Psoas muscle (tissue), 8 donors: ENCODE data around the gene ZNF700. TPM values are rescaled to one million over a fixed set of nuclear protein-coding genes. Genes with fewer than 3 reads are reported as not detected.
"Not testable (repeated sequence)": the region's sequence is repeated elsewhere in the genome, so short reads cannot be mapped to it uniquely, and the experiment has no call there.

Experiments used
- ATAC-seq, 4 donors: fragments of 200-7000 bp; cut with Tn5 transposase; one replicate each; pipeline ENCODE4 v1.9.1; 2020; ENCODE audit warnings: moderate library complexity in 3 of 4, mild to moderate bottlenecking in 2 of 4
- DNase-seq, 2 donors: peaks; one replicate each; pipeline ENCODE4 v3.0.0-alpha.2; 2020
- H3K27ac ChIP-seq: fragments of 200-600 bp; one replicate; pipeline ENCODE4 v1.8.0; 2022
- H3K27me3 ChIP-seq, 3 donors: fragments of 200-600 bp in 1 of 3; one replicate each; pipeline versions ENCODE4 v1.6.1 to v1.8.0; 2013 to 2022; ENCODE audit warnings: low read length in 2 of 3, mild to moderate bottlenecking in 2 of 3, moderate library complexity in 1 of 3; ENCODE audit not compliant: insufficient read depth in 3 of 3
- H3K36me3 ChIP-seq, 2 donors: fragments of 200-600 bp in 1 of 2; one replicate each; pipeline versions ENCODE4 v1.6.1 to v1.8.0; 2013 to 2022; ENCODE audit warnings: low read depth in 1 of 2, mild to moderate bottlenecking in 1 of 2, moderate library complexity in 1 of 2; ENCODE audit not compliant: insufficient read depth in 1 of 2
- H3K4me1 ChIP-seq: fragments of 200-600 bp; one replicate; pipeline ENCODE4 v1.8.0; 2022
- H3K4me3 ChIP-seq: fragments of 200-600 bp; one replicate; pipeline ENCODE4 v1.8.0; 2022; ENCODE audit warnings: mild to moderate bottlenecking
- H3K9me3 ChIP-seq: fragments of 200-600 bp; one replicate; pipeline ENCODE4 v1.8.0; 2022
- WGBS, 3 donors: extraction: QIAGEN DNeasy Blood & Tissue Kit; methylation state at CpG; one replicate each; pipeline versions ENCODE4 v1.1.6 to v1.1.7; 2013; 5-methylcytosine and 5-hydroxymethylcytosine counted together
- intact Hi-C, 2 donors: fragments of 100-400 bp; cut with DNase I; formaldehyde crosslinking; loops; one replicate each; pipeline versions ENCODE4 v1.11.0 to v1.14.2; 2022
- polyA plus RNA-seq, 3 donors: library from polyadenylated mRNA; stranded (reverse); fragments of 200-250 nt; gene quantifications; one replicate each; pipeline ENCODE4 v1.2.3, GENCODE V29; 2013
- total RNA-seq, 4 donors: library from RNA; stranded (reverse); fragmentation: NEBNext Ultra II Directional in 2 of 4; extraction: Animal tissue kit (Norgen Biotek cat#: 25700) in 2 of 4; gene quantifications; one replicate each; pipeline versions ENCODE4 v1.2.1 to v1.2.4, GENCODE V29; 2021 to 2023
- TF ChIP-seq, protein P1 (sequence below): fragments of 200-600 bp; IDR thresholded peaks from one replicate; pipeline ENCODE4 v1.8.0; 2022; ENCODE audit warnings: antibody characterized with exemption
- donor health status: healthy with polysubstance abuse.
- donor health status: DM: no; HTN: no; CAD: no; lungs with moderate emphysema.
- donor health status: Bipolar disorder and iron deficiency.
- donor health status: healthy.
- donor health status: DM: yes; HTN: yes; CAD: no.
- donor health status: DM: no; HTN: no; CAD: no.
- donor health status: DM: no; HTN: no; CAD: no.
- donor health status: DM: yes; HTN: yes; CAD: no.

Gene ZNF700
- total and polyA plus RNA-seq, 7 donors = 1.7 to 3.3 (median 3.0) TPM

DNA sequence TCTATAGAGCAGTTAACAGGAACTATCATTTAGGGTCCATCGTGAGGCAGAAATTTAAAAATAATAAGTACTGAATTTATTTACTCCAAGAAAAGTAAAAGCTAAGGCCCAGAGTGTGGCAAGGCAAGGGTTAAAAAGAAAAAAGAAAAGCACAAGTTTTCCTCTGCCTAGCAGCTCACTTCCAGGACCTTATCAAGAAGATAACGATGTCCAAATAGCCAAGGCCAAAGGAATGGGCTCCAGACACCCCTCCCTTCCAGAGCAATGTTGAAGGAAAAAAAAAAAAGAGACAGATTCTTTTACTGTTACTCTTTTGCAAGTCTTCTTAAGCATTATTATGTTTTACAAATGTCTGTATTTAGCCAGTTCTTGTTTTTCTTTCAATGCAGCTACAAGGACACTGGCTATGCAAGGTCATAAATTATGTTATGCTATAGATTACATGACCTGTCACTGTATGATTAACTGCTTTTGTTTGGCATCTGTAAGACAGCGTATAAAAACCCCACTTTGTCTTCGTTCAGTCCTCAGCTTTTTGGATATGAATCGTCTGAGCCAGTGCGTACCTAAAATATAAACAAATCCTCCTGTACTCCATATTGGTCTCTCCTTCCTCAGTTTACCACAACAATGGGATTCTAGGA lies 2.9 kb upstream of the ZNF700 start:
- no peak overlapping the region for H3K27ac ChIP-seq
- DNase-seq (no peak), ATAC-seq (no peak)
- H3K4me1 ChIP-seq = peaks cover 5% of the 10 kb centered on the region
- 53 to 59% (median 56%) methylated on average over 6 of the region's 6 CpGs for WGBS, 3 donors
- H3K36me3 ChIP-seq = no peaks in the 10 kb centered on the region
- intact Hi-C loops = loop anchor here (2.0 to 10.0 kb wide), 3 partner anchors 67 to 223 kb away; partner anchors contain the start of genes ZNF20 (in 1 of the 2) and ZNF491 (in 1 of the 2)
- TF ChIP-seq, protein P1, sequence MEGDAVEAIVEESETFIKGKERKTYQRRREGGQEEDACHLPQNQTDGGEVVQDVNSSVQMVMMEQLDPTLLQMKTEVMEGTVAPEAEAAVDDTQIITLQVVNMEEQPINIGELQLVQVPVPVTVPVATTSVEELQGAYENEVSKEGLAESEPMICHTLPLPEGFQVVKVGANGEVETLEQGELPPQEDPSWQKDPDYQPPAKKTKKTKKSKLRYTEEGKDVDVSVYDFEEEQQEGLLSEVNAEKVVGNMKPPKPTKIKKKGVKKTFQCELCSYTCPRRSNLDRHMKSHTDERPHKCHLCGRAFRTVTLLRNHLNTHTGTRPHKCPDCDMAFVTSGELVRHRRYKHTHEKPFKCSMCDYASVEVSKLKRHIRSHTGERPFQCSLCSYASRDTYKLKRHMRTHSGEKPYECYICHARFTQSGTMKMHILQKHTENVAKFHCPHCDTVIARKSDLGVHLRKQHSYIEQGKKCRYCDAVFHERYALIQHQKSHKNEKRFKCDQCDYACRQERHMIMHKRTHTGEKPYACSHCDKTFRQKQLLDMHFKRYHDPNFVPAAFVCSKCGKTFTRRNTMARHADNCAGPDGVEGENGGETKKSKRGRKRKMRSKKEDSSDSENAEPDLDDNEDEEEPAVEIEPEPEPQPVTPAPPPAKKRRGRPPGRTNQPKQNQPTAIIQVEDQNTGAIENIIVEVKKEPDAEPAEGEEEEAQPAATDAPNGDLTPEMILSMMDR = no peak
- H3K4me3 ChIP-seq = no peak overlapping the region
- no peaks in the 10 kb centered on the region for H3K27me3 ChIP-seq
- no peaks in the 10 kb centered on the region for H3K9me3 ChIP-seq

DNA sequence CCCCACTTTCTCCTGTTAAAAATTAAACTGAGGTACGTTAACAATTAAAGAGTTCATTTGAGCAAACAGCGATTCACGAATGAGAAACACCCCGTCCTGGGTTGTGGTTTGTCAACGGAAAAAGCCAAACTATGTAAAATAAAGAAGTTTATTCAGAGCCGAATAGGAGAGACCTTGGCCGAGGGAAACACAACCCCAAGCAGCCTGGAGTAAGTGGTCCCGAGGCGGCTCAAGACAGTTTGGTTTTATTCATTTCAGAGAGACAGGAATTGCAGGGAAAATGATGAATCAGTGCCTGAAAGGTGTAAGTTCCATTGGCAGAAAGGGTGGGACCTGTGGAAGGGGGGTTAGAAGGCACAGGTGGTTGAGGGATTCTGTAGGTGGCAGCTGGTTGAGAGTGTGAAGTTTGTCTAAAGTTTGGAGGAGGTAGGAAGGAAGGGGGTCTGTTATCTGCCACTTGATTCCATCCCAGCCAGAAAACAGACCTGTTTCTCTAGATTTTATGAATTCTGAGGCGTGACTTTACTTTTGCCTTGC lies 812 bp downstream of the ZNF700 start:
- not testable (repeated sequence) for H3K9me3 ChIP-seq, H3K36me3 ChIP-seq, H3K4me1 ChIP-seq, H3K27me3 ChIP-seq, DNase-seq, ATAC-seq
- H3K4me3 ChIP-seq = peak overlapping the region; percentile 99
- H3K27ac ChIP-seq = peak overlapping the region; percentile 95
- 12 to 14% (median 13%) methylated on average over 10 of the region's 10 CpGs for WGBS, 3 donors
- intact Hi-C loops = loop anchor here (2.0 to 10.0 kb wide), 3 partner anchors 39 to 219 kb away; partner anchors contain the start of genes ZNF20 (in 2 of the 2) and ZNF763 (in 1 of the 2)

DNA sequence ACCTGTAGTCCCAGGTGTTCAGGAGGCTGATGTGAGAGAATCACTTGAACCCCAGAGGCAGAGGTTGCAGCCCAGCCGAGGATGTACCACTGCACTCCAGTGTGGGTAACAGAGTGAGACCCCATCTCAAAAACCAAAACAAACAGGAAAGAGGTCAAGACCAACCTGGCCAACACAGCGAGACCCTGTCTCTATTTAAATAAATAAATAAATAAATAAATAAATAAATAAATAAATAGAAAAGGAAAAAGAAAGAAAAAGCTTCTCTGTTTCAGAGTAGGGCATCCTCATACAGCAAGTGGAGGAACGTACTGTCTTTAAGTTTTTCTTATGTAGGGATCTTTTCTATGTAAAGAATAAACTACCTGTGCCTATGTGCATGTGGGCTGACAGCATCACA lies 2.3 kb downstream of the ZNF700 start:
- Histone ChIP-seq H3K36me3 (peaks cover 0 to 3% of the 10 kb centered on the region in 2 donors), H3K4me3 (no peak overlapping the region), H3K27me3 (no peaks in the 10 kb centered on the region), H3K4me1 (peaks cover 8% of the 10 kb centered on the region), H3K9me3 (no peaks in the 10 kb centered on the region), H3K27ac (no peak overlapping the region)
- intact Hi-C loops = loop anchor here in 1 of 2 donors (10.0 kb wide), 1 partner anchor 218 kb away; the partner anchor contains the start of gene ZNF20
- DNase-seq = no peak
- 92 to 96% (median 95%) methylated on average over 3 of the region's 3 CpGs for WGBS, 3 donors
- TF ChIP-seq, protein P1 = no peak
- ATAC-seq = no peak

DNA sequence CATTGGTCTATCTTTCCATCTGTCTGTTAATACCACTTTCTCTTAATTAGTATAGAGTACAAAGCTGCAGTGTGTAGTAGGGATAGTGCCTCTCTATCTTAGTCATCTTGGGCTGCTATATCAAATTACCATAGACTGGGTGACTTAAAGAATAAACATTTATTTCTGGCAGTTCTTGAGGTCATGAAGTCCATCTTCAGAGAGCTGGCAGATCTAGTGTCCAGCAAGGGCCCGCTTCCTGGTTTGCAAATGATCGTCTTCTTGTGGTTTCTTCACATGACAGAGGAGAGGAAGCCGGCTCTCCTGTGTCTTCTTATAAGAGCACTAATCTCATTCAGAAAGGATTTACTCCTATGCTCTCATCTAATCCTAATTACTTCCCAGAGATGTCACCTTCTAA lies 6.1 kb downstream of the ZNF700 start:
- Histone ChIP-seq H3K4me1 (peaks cover 7% of the 10 kb centered on the region), H3K27me3 (no peaks in the 10 kb centered on the region), H3K27ac (no peak overlapping the region), H3K36me3 (peaks cover 0 to 3% of the 10 kb centered on the region in 2 donors), H3K4me3 (no peak overlapping the region), H3K9me3 (peaks cover 8% of the 10 kb centered on the region)
- TF ChIP-seq, protein P1 = no peak
- WGBS, 3 donors = 91 to 94% (median 92%) methylated on average over 3 of the region's 3 CpGs
- intact Hi-C loops = no loop called here
- no peak for ATAC-seq
- no peak for DNase-seq

DNA sequence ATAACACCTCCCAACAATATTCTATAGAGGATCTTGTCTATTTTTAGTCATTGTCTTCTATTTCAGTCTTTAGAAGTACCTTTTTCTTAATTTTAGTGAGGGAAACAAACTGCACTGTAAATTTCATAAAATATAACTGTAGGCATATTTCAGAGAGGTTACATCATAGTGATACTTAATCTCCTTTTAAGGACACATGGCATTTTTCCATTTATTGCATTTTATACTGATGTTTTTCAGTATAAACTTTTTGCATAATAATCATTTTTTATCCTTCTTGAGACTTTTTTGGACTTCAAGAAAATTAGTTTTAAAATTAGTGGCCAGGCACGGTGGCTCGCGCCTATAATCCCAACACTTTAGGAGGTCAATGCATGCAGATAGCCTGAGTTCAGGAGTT lies 6.6 kb downstream of the ZNF700 start:
- H3K27ac ChIP-seq = no peak overlapping the region
- peaks cover 3% of the 10 kb centered on the region for H3K4me1 ChIP-seq
- no peak overlapping the region for H3K4me3 ChIP-seq
- TF ChIP-seq, protein P1 = no peak
- no peak for DNase-seq
- ATAC-seq = no peak
- H3K27me3 ChIP-seq = no peaks in the 10 kb centered on the region
- intact Hi-C loops = no loop called here
- WGBS, 3 donors = 97 to 100% (median 98%) methylated on average over 3 of the region's 3 CpGs
- H3K36me3 ChIP-seq = peaks cover 0 to 3% of the 10 kb centered on the region in 2 donors
- peaks cover 8% of the 10 kb centered on the region for H3K9me3 ChIP-seq

DNA sequence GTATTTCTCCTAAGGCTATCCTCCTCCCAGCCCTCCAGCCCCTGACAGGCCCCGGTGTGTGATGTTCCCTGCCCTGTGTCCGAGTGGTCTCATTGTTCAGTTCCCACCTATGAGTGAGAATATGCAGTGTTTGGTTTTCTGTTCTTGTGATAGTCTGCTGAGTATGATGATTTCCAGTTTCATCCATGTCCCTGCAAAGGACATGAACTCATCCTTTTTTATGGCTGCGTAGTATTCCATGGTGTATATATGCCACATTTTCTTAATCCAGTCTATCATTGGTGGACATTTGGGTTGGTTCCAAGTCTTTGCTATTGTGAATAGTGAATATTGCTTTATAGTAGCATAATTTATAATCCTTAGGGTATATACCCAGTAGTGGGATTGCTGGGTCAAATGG lies 10.9 kb downstream of the ZNF700 start:
- intact Hi-C loops, H3K27ac ChIP-seq, ATAC-seq, H3K4me1 ChIP-seq, H3K27me3 ChIP-seq, H3K36me3 ChIP-seq, H3K4me3 ChIP-seq, DNase-seq: not testable (repeated sequence)
- WGBS, 3 donors = 98 to 99% (median 99%) methylated on average over 3 of the region's 3 CpGs
- H3K9me3 ChIP-seq = peaks cover 36% of the 10 kb centered on the region

DNA sequence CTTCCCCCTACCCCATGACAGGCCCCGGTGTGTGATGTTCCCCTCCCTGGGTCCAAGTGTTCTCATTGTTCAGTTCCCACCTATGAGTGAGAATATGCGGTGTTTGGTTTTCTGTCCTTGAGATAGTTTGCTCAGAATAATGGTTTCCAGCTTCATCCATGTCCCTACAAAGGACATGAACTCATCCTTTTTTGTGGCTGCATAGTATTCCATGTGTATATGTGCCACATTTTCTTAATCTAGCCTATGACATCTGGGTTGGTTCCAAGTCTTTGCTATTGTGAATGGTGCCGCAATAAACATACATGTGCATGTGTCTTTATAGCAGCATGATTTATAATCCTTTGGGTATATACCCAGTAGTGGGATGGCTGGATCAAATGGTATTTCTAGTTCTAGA lies 13.5 kb downstream of the ZNF700 start:
- intact Hi-C loops = not testable (repeated sequence)
- WGBS, 3 donors = 97 to 100% (median 100%) methylated on average over 3 of the region's 3 CpGs

More for the DNA sequence above, 13.5 kb downstream of the ZNF700 start:
- DNase-seq, H3K4me3 ChIP-seq, H3K27me3 ChIP-seq, H3K27ac ChIP-seq, H3K4me1 ChIP-seq, H3K36me3 ChIP-seq, ATAC-seq: not testable (repeated sequence)
- peaks cover 57% of the 10 kb centered on the region for H3K9me3 ChIP-seq
